Middle frontal gyrus (tissue), 1 donor: ENCODE results near the gene ALKBH7.
"Not testable (repeated sequence)": the region's sequence is repeated elsewhere in the genome, so short reads cannot be mapped to it uniquely, and the experiment has no call there.

Experiments used
- DNase-seq: peaks from one replicate; pipeline ENCODE4 v3.0.0-alpha.2; 2015; ENCODE audit warnings: low spot score; ENCODE audit errors: extremely low spot score

ALKBH7 gene

GRCh38 chr19:6372594-6373095 lies at the start of gene ALKBH7:
ALKBH7 (plus strand) TSS chr19:6372794; CDS start chr19:6372821, 27 bp downstream.
- peak; percentile 100 for DNase-seq

- DNase-seq: no peak
Measured at GRCh38 chr19:6324757-6325156, 47.8 kb upstream of the ALKBH7 start.

GRCh38 chr19:6325614-6326013 lies 47.0 kb upstream of the ALKBH7 start:
- DNase-seq: no peak

GRCh38 chr19:6326815-6327214 lies 45.8 kb upstream of the ALKBH7 start:
- DNase-seq: no peak

GRCh38 chr19:6333439-6333838 lies 39.2 kb upstream of the ALKBH7 start, which contains the start of gene ACER1:
ACER1 (minus strand) TSS chr19:6333612; CDS start chr19:6333551, 61 bp downstream.
- no peak for DNase-seq

GRCh38 chr19:6334490-6335285 lies 37.9 kb upstream of the ALKBH7 start:
- DNase-seq: no peak

GRCh38 chr19:6340493-6341201 lies 31.9 kb upstream of the ALKBH7 start:
- DNase-seq: no peak

GRCh38 chr19:6343462-6343861 lies 29.1 kb upstream of the ALKBH7 start:
- no peak for DNase-seq

- not testable (repeated sequence) for DNase-seq
Measured at GRCh38 chr19:6349271-6349670, 23.3 kb upstream of the ALKBH7 start.

- DNase-seq: no peak
Measured at GRCh38 chr19:6350688-6351087, 21.9 kb upstream of the ALKBH7 start.

- no peak for DNase-seq
Measured at GRCh38 chr19:6352381-6353165, 20.0 kb upstream of the ALKBH7 start.

GRCh38 chr19:6354098-6354674 lies 18.4 kb upstream of the ALKBH7 start:
- DNase-seq: no peak

GRCh38 chr19:6355321-6356040 lies 17.1 kb upstream of the ALKBH7 start:
- DNase-seq: not testable (repeated sequence)

- no peak for DNase-seq
Measured at GRCh38 chr19:6357174-6357573, 15.4 kb upstream of the ALKBH7 start.

- DNase-seq: no peak
Measured at GRCh38 chr19:6358003-6358402, 14.6 kb upstream of the ALKBH7 start.

- DNase-seq: no peak
Measured at GRCh38 chr19:6359568-6360341, 12.8 kb upstream of the ALKBH7 start.

GRCh38 chr19:6360445-6360844 lies 12.1 kb upstream of the ALKBH7 start:
- DNase-seq: not testable (repeated sequence)

GRCh38 chr19:6360857-6361216 lies 11.8 kb upstream of the ALKBH7 start:
- not testable (repeated sequence) for DNase-seq

GRCh38 chr19:6362027-6362350 lies 10.6 kb upstream of the ALKBH7 start:
- no peak for DNase-seq

- DNase-seq: no peak
Measured at GRCh38 chr19:6362351-6362801, 10.2 kb upstream of the ALKBH7 start.
